ENCODE measurements around the gene ARMC9.

Gene ARMC9

GRCh38 chr2:231384970-231385369, 186.5 kb downstream of the ARMC9 start:
- DNase-seq: no peak

GRCh38 chr2:231385429-231385828, 187.0 kb downstream of the ARMC9 start:
- DNase-seq: no peak

GRCh38 chr2:231386446-231386845, 188.0 kb downstream of the ARMC9 start:
- no peak for DNase-seq

GRCh38 chr2:231387904-231388724, 189.7 kb downstream of the ARMC9 start:
- no peak for DNase-seq

GRCh38 chr2:231388725-231389346, 190.4 kb downstream of the ARMC9 start:
- DNase-seq: no peak

GRCh38 chr2:231390667-231391066, 192.2 kb downstream of the ARMC9 start:
- no peak for DNase-seq

- no peak for DNase-seq
These were observed 193.6 kb downstream of the ARMC9 start for GRCh38 chr2:231391981-231392380.

GRCh38 chr2:231392431-231393148, 194.2 kb downstream of the ARMC9 start:
- no peak for DNase-seq

GRCh38 chr2:231393149-231394131, 195.0 kb downstream of the ARMC9 start:
- no peak for DNase-seq

GRCh38 chr2:231394211-231395141, 196.0 kb downstream of the ARMC9 start:
- DNase-seq: no peak

- no peak for DNase-seq
These were observed 197.0 kb downstream of the ARMC9 start, which contains the start of gene B3GNT7 for GRCh38 chr2:231395188-231396057. B3GNT7 (plus strand) TSS chr2:231395710; CDS start chr2:231395804, 94 bp downstream.

- DNase-seq: no peak
These were observed 197.8 kb downstream of the ARMC9 start for GRCh38 chr2:231396058-231396821.

- no peak for DNase-seq
These were observed 198.8 kb downstream of the ARMC9 start for GRCh38 chr2:231397011-231397927.

GRCh38 chr2:231397928-231398294, 199.5 kb downstream of the ARMC9 start:
- DNase-seq: no peak

- no peak for DNase-seq
These were observed 200.2 kb downstream of the ARMC9 start for GRCh38 chr2:231398585-231398984.

- DNase-seq: no peak
These were observed 200.8 kb downstream of the ARMC9 start for GRCh38 chr2:231399046-231399852.
